Hepatic stellate cell (primary cell): ENCODE data around the gene SLC7A6.
"Not testable (repeated sequence)": the region's sequence is repeated elsewhere in the genome, so short reads cannot be mapped to it uniquely, and the experiment has no call there.

Experiments used
- DNase-seq: peaks from one replicate; pipeline ENCODE4 v3.0.0; 2011; ENCODE audit warnings: low spot score

SLC7A6 gene

GRCh38 chr16:68283801-68284598, 19.7 kb downstream of the SLC7A6 start:
- DNase-seq = no peak

- DNase-seq = no peak
These were observed 20.5 kb downstream of the SLC7A6 start for GRCh38 chr16:68284847-68285246.

- DNase-seq = no peak
These were observed 21.4 kb downstream of the SLC7A6 start for GRCh38 chr16:68285683-68286082.

- no peak for DNase-seq
These were observed 22.1 kb downstream of the SLC7A6 start for GRCh38 chr16:68286153-68287074.

- peak; percentile 86 for DNase-seq
These were observed 23.2 kb downstream of the SLC7A6 start for GRCh38 chr16:68287276-68288251.

- no peak for DNase-seq
These were observed 23.9 kb downstream of the SLC7A6 start for GRCh38 chr16:68288252-68288650.

GRCh38 chr16:68288796-68289195, 24.5 kb downstream of the SLC7A6 start:
- DNase-seq = not testable (repeated sequence)

- no peak for DNase-seq
These were observed 24.9 kb downstream of the SLC7A6 start for GRCh38 chr16:68289202-68289601.

- DNase-seq = no peak
These were observed 25.4 kb downstream of the SLC7A6 start for GRCh38 chr16:68289621-68290329.

- DNase-seq = no peak
These were observed 26.1 kb downstream of the SLC7A6 start for GRCh38 chr16:68290450-68290849.

GRCh38 chr16:68291227-68291626, 26.9 kb downstream of the SLC7A6 start:
- DNase-seq = no peak

- no peak for DNase-seq
These were observed 28.1 kb downstream of the SLC7A6 start for GRCh38 chr16:68292425-68292824.

GRCh38 chr16:68296291-68296690, 32.0 kb downstream of the SLC7A6 start:
- DNase-seq = no peak

- DNase-seq = no peak
These were observed 32.4 kb downstream of the SLC7A6 start for GRCh38 chr16:68296693-68297092.

- DNase-seq = no peak
These were observed 33.6 kb downstream of the SLC7A6 start for GRCh38 chr16:68297908-68298307.

- no peak for DNase-seq
These were observed 34.0 kb downstream of the SLC7A6 start for GRCh38 chr16:68298312-68298711.

- DNase-seq = peak; percentile 23
These were observed 34.7 kb downstream of the SLC7A6 start for GRCh38 chr16:68298907-68299561.

GRCh38 chr16:68299571-68300453, 35.5 kb downstream of the SLC7A6 start:
- DNase-seq = no peak

GRCh38 chr16:68300734-68301459, 36.6 kb downstream of the SLC7A6 start:
- DNase-seq = no peak
